CD8-positive, alpha-beta memory T cell (primary cell): Measurements from ENCODE around the gene SKI. TPM values are rescaled to one million over a fixed set of nuclear protein-coding genes. Genes with fewer than 3 reads are reported as not detected.
"Not testable (repeated sequence)": the region's sequence is repeated elsewhere in the genome, so short reads cannot be mapped to it uniquely, and the experiment has no call there.

Source experiments
- CTCF ChIA-PET: fragments of 350-600 bp; sonication (Branson Sonifier 250); formaldehyde crosslinking; loops from one replicate; lab custom pipeline; 2021; ENCODE audit warnings: antibody characterized with exemption; lab: Charles Lee
- POLR2A ChIA-PET: fragments of 350-600 bp; sonication (Branson Sonifier 250); formaldehyde crosslinking; loops from one replicate; lab custom pipeline; 2021; ENCODE audit warnings: antibody characterized with exemption; lab: Charles Lee
- DNase-seq, 5 donors: peaks; one replicate each; pipeline versions ENCODE4 v3.0.0 to v3.0.0-alpha.2; 2020 to 2022; ENCODE audit warnings: mixed read lengths in 1 of 5
- H3K27ac ChIP-seq: one replicate; pipeline ENCODE4 v1.7.0; 2013; ENCODE audit warnings: low read depth, mild to moderate bottlenecking, low read length, moderate library complexity
- H3K27me3 ChIP-seq: 2 replicates; pipeline ENCODE4 v1.7.0; 2013; ENCODE audit warnings: low read length, mild to moderate bottlenecking; ENCODE audit not compliant: insufficient read depth, poor library complexity, severe bottlenecking
- H3K36me3 ChIP-seq: 2 replicates; pipeline ENCODE4 v1.7.0; 2013; ENCODE audit warnings: mild to moderate bottlenecking, low read length, moderate library complexity; ENCODE audit not compliant: insufficient read depth
- H3K4me1 ChIP-seq: 2 replicates; pipeline ENCODE4 v1.7.0; 2013; ENCODE audit warnings: mild to moderate bottlenecking, low read length, moderate library complexity; ENCODE audit not compliant: insufficient read depth
- H3K4me3 ChIP-seq: 2 replicates; pipeline ENCODE4 v1.7.0; 2013; ENCODE audit warnings: mild to moderate bottlenecking, low read length
- H3K9me3 ChIP-seq: 2 replicates; pipeline ENCODE4 v1.7.0; 2013; ENCODE audit warnings: mild to moderate bottlenecking, low read length
- H3K27ac Mint-ChIP-seq, 8 donors: one replicate each; pipeline ENCODE4 v1.8.0; 2020 to 2021; ENCODE audit warnings: mixed read lengths in 8 of 8, mild to moderate bottlenecking in 6 of 8, inconsistent platforms in 3 of 8, moderate library complexity in 3 of 8
- H3K27me3 Mint-ChIP-seq, 2 donors: one replicate each; pipeline ENCODE4 v1.8.0; 2020 to 2021; ENCODE audit warnings: mixed read lengths in 2 of 2, mild to moderate bottlenecking in 1 of 2, moderate library complexity in 1 of 2
- H3K36me3 Mint-ChIP-seq, 3 donors: one replicate each; pipeline ENCODE4 v1.8.0; 2020 to 2021; ENCODE audit warnings: mixed read lengths in 3 of 3, inconsistent platforms in 1 of 3, mild to moderate bottlenecking in 1 of 3
- H3K4me1 Mint-ChIP-seq, 3 donors: one replicate each; pipeline ENCODE4 v1.8.0; 2020 to 2021; ENCODE audit warnings: mixed read lengths in 3 of 3, inconsistent platforms in 1 of 3, mild to moderate bottlenecking in 1 of 3
- H3K4me3 Mint-ChIP-seq, 7 donors: one replicate each; pipeline ENCODE4 v1.8.0; 2020 to 2021; ENCODE audit warnings: mixed read lengths in 7 of 7, mild to moderate bottlenecking in 6 of 7, moderate library complexity in 4 of 7, inconsistent platforms in 2 of 7
- H3K9me3 Mint-ChIP-seq, 5 donors: one replicate each; pipeline ENCODE4 v1.8.0; 2020 to 2022; ENCODE audit warnings: mixed read lengths in 5 of 5, mild to moderate bottlenecking in 3 of 5, moderate library complexity in 2 of 5, inconsistent platforms in 1 of 5
- polyA plus RNA-seq: library from polyadenylated mRNA; unstranded; fragments of 300-500 nt; fragmentation: Illumina TruSeq; gene quantifications from one replicate; pipeline ENCODE4 v1.2.3, GENCODE V29; 2021
- total RNA-seq, 2 experiments: library from RNA; stranded (reverse); gene quantifications; one replicate each; pipeline ENCODE4 v1.2.3, GENCODE V29; 2021

SKI gene
- total and polyA plus RNA-seq, 3 experiments from 2014 or later = 0.94 to 38.4 (median 35.9) TPM

DNA sequence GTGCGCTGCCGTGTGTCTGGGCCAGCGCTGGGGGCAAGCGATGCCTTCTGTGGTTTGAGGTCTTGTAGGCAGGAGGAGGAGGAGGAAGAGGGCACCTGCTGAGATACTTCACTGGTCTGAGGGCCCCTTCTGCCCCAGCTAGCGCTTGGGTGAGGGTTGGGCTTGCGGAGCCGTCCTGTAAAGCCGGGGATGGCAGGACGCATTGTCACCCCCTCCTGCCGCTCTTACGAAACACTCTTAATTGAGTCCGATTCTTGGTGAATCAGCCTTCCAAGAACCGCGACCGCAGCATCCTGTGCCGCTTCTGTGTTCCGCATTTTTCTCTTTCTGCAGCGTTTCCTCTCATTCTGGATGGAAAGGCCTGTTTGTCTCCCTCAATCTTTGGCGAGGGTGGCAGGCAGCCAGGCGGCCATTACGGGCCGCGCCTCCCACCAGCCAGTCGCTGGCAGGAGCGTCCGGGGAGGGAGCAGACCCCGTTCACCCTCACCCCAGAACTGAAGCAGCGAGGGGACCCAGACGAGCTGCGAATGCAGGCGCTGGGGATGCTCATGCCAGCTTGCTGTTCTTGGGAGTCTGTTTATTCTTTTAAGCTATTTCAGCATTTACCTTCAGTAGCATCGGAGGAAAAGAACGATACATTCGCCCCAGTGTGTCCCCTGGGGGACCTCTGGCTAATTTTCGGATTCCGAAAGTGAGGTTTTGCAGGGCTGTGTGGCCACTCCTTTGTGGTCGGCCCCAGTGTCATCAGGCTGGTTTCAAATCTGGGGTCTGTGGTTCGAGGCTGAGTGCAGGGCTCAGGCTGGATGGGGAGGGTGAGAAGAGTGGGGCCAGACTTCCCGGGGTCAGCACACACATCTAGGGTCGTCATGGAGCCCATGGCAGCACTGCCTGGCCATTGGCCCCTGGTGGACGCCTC is 62.7 kb downstream of the SKI start:
- H3K4me1 Mint-ChIP-seq = peaks cover 60 to 93% (median 72%) of the 10 kb centered on the region in 3 donors
- peak overlapping the region; percentile 81 to 93 (median 83) for H3K4me3 Mint-ChIP-seq
- H3K36me3 ChIP-seq = no peaks in the 10 kb centered on the region
- no peaks in the 10 kb centered on the region for H3K27me3 Mint-ChIP-seq
- H3K9me3 ChIP-seq = no peaks in the 10 kb centered on the region
- POLR2A ChIA-PET = interaction anchor here (0.9 to 1.8 kb wide), 4 partner anchors 10 to 63 kb away, joined by 3 to 6 read pairs (median 4); partner anchors contain the start of gene SKI
- CTCF ChIA-PET = interaction anchor here (0.9 to 2.8 kb wide), 4 partner anchors 10 to 96 kb away, joined by 3 to 16 read pairs (median 6); partner anchors contain the start of gene FAAP20
- H3K9me3 Mint-ChIP-seq = no peaks in the 10 kb centered on the region
- peak overlapping the region; percentile 47 for H3K4me3 ChIP-seq
- DNase-seq = peak; percentile 63 to 83 (median 76)
- H3K36me3 Mint-ChIP-seq = peaks cover 0 to 11% (median 0%) of the 10 kb centered on the region in 3 donors
- H3K4me1 ChIP-seq = peaks cover 85% of the 10 kb centered on the region
- peak overlapping the region; percentile 67 for H3K27ac ChIP-seq
- H3K27me3 ChIP-seq = no peaks in the 10 kb centered on the region
- peak overlapping the region; percentile 92 to 99 (median 97) for H3K27ac Mint-ChIP-seq

DNA sequence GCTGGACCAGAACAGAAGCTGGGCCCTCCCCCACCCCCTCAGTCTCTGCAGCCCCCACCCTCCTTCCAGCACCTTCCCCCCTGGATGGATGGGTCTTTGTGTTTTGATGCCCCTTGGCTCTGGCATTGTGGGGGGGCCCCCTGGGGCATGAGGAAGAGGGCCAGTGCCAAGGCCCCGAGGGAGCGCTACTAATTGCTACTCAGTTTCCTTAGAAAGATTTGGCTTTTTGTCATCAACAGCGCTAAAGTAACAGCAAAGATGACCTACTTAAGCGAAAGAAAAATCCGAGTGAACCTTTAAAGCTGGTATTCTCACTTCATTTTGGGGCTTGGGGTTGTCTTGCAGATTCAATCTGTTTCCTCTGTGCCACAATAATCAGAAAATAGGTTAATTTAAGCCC is 63.5 kb downstream of the SKI start:
- H3K27ac Mint-ChIP-seq = peak overlapping the region in 6 of 8 donors; percentile 95 to 98 (median 97)
- CTCF ChIA-PET = interaction anchor here (0.8 to 2.8 kb wide), 4 partner anchors 9 to 97 kb away, joined by 3 to 16 read pairs (median 6); partner anchors contain the start of gene FAAP20
- H3K9me3 Mint-ChIP-seq = no peaks in the 10 kb centered on the region
- no peaks in the 10 kb centered on the region for H3K27me3 Mint-ChIP-seq
- Histone ChIP-seq H3K27me3 (no peaks in the 10 kb centered on the region), H3K4me3 (no peak overlapping the region), H3K27ac (no peak overlapping the region), H3K36me3 (no peaks in the 10 kb centered on the region), H3K9me3 (no peaks in the 10 kb centered on the region), H3K4me1 (peaks cover 93% of the 10 kb centered on the region)
- peaks cover 58 to 93% (median 73%) of the 10 kb centered on the region in 3 donors for H3K4me1 Mint-ChIP-seq
- peak overlapping the region in 6 of 7 donors; percentile 59 to 93 (median 78) for H3K4me3 Mint-ChIP-seq
- POLR2A ChIA-PET = interaction anchor here (0.9 to 1.8 kb wide), 3 partner anchors 9 to 64 kb away, joined by 3 to 6 read pairs (median 6); partner anchors contain the start of gene SKI
- H3K36me3 Mint-ChIP-seq = peaks cover 0 to 15% (median 1%) of the 10 kb centered on the region in 3 donors
- no peak for DNase-seq

GRCh38 chr1:2292725-2293450 is 64.8 kb downstream of the SKI start:
- no peaks in the 10 kb centered on the region for H3K27me3 ChIP-seq
- H3K9me3 ChIP-seq = no peaks in the 10 kb centered on the region
- Mint-ChIP-seq H3K4me1 (peaks cover 58 to 89% (median 76%) of the 10 kb centered on the region in 3 donors), H3K4me3 (peak overlapping the region in 4 of 7 donors; percentile 6 to 79 (median 14)), H3K36me3 (peaks cover 0 to 16% (median 1%) of the 10 kb centered on the region in 3 donors), H3K27me3 (no peaks in the 10 kb centered on the region), H3K9me3 (no peaks in the 10 kb centered on the region), H3K27ac (peak overlapping the region in 2 of 8 donors; percentile 43 to 93)
- H3K4me1 ChIP-seq = peaks cover 99% of the 10 kb centered on the region
- no peaks in the 10 kb centered on the region for H3K36me3 ChIP-seq
- H3K27ac ChIP-seq = no peak overlapping the region
- H3K4me3 ChIP-seq = no peak overlapping the region
- DNase-seq = no peak
- CTCF ChIA-PET = interaction anchor here (2.8 kb wide), 1 partner anchor 7 kb away, joined by 16 read pairs; no protein-coding TSS in a partner anchor
- POLR2A ChIA-PET = interaction anchor here (1.7 kb wide), 1 partner anchor 37 kb away, joined by 6 read pairs; no protein-coding TSS in a partner anchor

- peak overlapping the region in 1 of 7 donors; percentile 47 for H3K4me3 Mint-ChIP-seq
- no peaks in the 10 kb centered on the region for H3K9me3 Mint-ChIP-seq
- no peaks in the 10 kb centered on the region for H3K27me3 Mint-ChIP-seq
- no peaks in the 10 kb centered on the region for H3K27me3 ChIP-seq
- DNase-seq = no peak
- no peaks in the 10 kb centered on the region for H3K9me3 ChIP-seq
- H3K27ac ChIP-seq = no peak overlapping the region
- H3K36me3 Mint-ChIP-seq = peaks cover 0 to 16% (median 1%) of the 10 kb centered on the region in 3 donors
- ChIA-PET POLR2A (no interaction called here), CTCF (no interaction called here)
- peak overlapping the region in 5 of 8 donors; percentile 23 to 75 (median 68) for H3K27ac Mint-ChIP-seq
- no peaks in the 10 kb centered on the region for H3K36me3 ChIP-seq
- peaks cover 99% of the 10 kb centered on the region for H3K4me1 ChIP-seq
- H3K4me3 ChIP-seq = no peak overlapping the region
- H3K4me1 Mint-ChIP-seq = peaks cover 53 to 89% (median 73%) of the 10 kb centered on the region in 3 donors
Observed at GRCh38 chr1:2294033-2294724, 66.1 kb downstream of the SKI start.

DNA sequence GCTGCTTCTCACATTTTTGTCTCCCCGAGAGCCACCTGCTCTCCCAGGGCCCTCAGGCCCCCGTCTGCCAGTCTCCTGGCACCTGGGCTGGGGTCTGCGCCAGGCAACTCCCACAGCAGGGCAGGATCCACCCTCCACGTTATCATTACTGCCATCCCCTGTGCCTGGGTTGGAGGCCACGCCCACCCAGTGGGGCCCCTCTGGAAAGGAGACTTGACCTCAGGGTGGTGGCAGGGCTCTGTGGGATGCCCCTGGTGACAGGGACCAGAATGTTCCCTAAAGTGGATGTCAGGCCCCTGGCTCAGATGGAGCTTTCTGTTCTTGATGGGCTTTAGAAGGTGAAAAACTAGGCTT is 66.6 kb downstream of the SKI start:
- Histone ChIP-seq H3K4me1 (peaks cover 100% of the 10 kb centered on the region), H3K27me3 (no peaks in the 10 kb centered on the region), H3K36me3 (no peaks in the 10 kb centered on the region), H3K9me3 (no peaks in the 10 kb centered on the region), H3K4me3 (no peak overlapping the region), H3K27ac (no peak overlapping the region)
- DNase-seq = no peak
- Mint-ChIP-seq H3K27me3 (no peaks in the 10 kb centered on the region), H3K4me1 (peaks cover 54 to 89% (median 72%) of the 10 kb centered on the region in 3 donors), H3K36me3 (peaks cover 0 to 16% (median 1%) of the 10 kb centered on the region in 3 donors), H3K9me3 (no peaks in the 10 kb centered on the region), H3K27ac (peak overlapping the region in 2 of 8 donors; percentile 9 to 27), H3K4me3 (no peak overlapping the region)
- ChIA-PET CTCF (no interaction called here), POLR2A (no interaction called here)

DNA sequence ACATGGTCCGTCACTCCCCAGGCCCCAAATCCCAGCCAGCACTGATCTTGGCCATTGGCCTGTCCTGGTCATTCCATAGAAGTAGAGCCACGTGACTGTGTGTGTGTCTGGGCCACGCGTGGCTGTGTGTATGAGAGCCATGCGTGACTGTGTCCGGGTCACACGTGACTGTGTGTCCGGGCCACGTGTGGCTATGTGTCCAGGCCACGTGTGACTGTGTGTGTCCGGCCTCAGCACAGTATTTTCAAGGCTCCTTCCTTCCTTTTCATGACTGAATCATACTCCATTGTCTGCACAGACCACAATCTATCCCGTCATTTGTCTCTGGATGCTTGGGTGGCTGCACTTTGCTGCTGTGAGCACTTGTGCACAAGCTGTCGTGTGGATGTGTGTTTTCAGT is 67.4 kb downstream of the SKI start:
- H3K36me3 ChIP-seq = no peaks in the 10 kb centered on the region
- H3K4me3 ChIP-seq = no peak overlapping the region
- H3K9me3 ChIP-seq = no peaks in the 10 kb centered on the region
- Mint-ChIP-seq H3K4me1 (peaks cover 52 to 89% (median 70%) of the 10 kb centered on the region in 3 donors), H3K36me3 (peaks cover 0 to 16% (median 1%) of the 10 kb centered on the region in 3 donors), H3K4me3 (peak overlapping the region in 2 of 7 donors; percentile 52 to 67), H3K9me3 (no peaks in the 10 kb centered on the region), H3K27me3 (no peaks in the 10 kb centered on the region), H3K27ac (peak overlapping the region in 5 of 8 donors; percentile 70 to 94 (median 72))
- H3K4me1 ChIP-seq = peaks cover 100% of the 10 kb centered on the region
- H3K27me3 ChIP-seq = no peaks in the 10 kb centered on the region
- no peak overlapping the region for H3K27ac ChIP-seq
- ChIA-PET CTCF (no interaction called here), POLR2A (no interaction called here)
- no peak for DNase-seq

- Mint-ChIP-seq H3K4me1 (peaks cover 49 to 89% (median 68%) of the 10 kb centered on the region in 3 donors), H3K27ac (peak overlapping the region; percentile 54 to 94 (median 72))
- CTCF ChIA-PET = not testable (repeated sequence)
Observed at GRCh38 chr1:2296211-2296610, 68.1 kb downstream of the SKI start.

More at GRCh38 chr1:2296211-2296610, 68.1 kb downstream of the SKI start:
- H3K27ac ChIP-seq, H3K27me3 ChIP-seq, H3K9me3 Mint-ChIP-seq, H3K27me3 Mint-ChIP-seq, POLR2A ChIA-PET, H3K4me3 ChIP-seq, DNase-seq, H3K9me3 ChIP-seq, H3K36me3 ChIP-seq: not testable (repeated sequence)
- H3K4me3 Mint-ChIP-seq = peak overlapping the region in 3 of 7 donors; percentile 12 to 67 (median 13)
- peaks cover 0 to 17% (median 1%) of the 10 kb centered on the region in 3 donors for H3K36me3 Mint-ChIP-seq
- peaks cover 97% of the 10 kb centered on the region for H3K4me1 ChIP-seq
